GM19099 (cell line): ENCODE results near the gene GPR37.

Experiments used
- POLR2A ChIP-seq: IDR thresholded peaks from 3 replicates; pipeline ENCODE4 v1.6.1; 2011; ENCODE audit warnings: low read depth; ENCODE audit not compliant: insufficient read length; ENCODE audit errors: extremely low read depth

Gene GPR37

GRCh38 chr7:124722292-124722691 lies 43.3 kb downstream of the GPR37 start:
- TF ChIP-seq POLR2A: no peak

DNA sequence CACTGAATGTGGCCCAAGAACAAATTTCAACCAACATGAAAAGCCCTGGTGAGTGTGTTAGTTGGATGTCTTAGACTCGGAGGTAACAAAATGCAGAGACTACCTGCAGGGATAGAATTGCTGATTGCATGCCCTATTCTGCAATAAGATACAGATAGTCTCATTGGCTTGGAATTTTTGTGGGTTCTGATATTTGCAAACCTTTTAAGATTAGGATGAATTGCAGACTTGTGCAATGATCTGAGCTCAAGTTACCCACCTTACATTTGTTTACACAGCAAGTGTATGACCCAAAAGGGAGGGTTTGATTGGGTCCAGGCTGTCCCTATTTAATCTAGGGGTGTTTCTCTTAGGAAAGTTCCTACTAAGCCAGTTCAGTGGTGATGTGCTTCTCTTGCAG lies 45.4 kb downstream of the GPR37 start:
- TF ChIP-seq POLR2A: no peak

DNA sequence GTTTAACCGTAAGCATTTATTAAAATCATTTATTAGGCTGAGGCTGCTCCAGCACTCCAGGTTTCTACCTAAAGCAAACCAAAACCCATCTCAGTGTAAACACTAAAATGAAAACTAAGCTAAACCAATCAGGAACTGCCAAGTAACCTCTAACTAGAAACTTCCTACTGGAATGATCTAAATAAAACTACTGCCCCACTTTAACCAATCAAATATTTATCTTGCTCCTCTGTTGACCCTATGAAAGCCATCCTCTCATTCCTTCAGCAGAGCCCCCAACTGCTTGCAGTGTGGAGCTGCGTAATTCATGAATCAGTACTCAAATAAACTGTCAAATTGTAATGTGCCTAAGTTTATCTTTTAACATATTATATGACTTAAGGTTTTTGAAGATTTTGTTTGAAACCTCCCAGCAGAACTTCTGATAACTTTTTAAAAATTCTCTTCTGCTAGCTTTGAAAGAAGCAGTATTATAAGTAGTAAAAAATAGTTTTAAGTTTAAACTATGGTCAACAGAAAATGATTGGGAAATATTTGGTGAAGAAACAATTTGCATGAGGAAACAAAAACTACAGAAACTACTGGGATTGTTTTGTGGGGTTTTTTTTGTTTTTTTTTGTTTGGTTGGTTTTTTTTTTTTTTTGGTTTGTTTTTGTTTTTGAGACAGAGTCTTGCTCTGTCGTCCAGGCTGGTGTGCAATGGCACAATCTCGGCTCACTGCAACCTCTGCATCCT lies 47.4 kb downstream of the GPR37 start:
- no peak for TF ChIP-seq POLR2A

- TF ChIP-seq POLR2A: no peak
Measured at GRCh38 chr7:124716894-124717293, 48.7 kb downstream of the GPR37 start.

GRCh38 chr7:124713086-124713485 lies 52.5 kb downstream of the GPR37 start:
- no peak for TF ChIP-seq POLR2A

DNA sequence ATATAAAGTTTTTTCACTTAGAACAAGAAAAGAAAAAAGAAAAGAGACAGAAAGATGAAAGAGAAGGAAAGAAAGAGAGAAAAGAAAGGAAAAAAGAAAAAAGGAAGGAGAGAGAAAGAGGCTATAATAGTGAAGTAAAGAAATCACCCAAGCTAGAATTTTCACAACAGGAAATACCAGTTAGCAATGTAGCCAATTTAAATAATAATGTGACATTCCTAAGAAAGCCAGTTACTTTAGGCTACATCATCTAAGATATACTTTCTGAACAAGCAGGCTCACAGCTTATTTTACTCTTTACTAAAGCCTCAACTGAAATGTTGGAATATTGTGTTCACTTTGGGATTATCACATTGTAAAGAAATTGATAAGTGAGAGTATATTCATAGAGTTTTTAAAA lies 53.6 kb downstream of the GPR37 start:
- no peak for TF ChIP-seq POLR2A

DNA sequence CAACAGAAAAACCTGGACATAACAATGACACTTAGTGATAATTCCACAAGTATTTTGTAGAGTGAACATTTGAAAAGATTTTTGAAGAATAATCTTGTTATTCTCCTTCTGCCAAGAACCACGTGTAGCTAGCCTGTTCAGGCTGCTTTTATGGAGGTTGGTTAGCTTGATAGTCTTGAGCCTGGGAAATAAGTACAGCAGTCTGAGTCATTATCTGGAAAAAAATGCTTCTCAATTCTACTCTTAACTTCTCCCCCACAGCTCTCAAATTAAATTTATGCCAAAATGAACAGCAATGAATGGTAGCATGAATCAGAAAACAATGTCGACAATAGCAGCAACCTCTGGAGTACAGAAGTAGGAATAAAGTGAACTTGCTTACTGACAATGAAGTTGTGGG lies 63.2 kb downstream of the GPR37 start:
- no peak for TF ChIP-seq POLR2A

DNA sequence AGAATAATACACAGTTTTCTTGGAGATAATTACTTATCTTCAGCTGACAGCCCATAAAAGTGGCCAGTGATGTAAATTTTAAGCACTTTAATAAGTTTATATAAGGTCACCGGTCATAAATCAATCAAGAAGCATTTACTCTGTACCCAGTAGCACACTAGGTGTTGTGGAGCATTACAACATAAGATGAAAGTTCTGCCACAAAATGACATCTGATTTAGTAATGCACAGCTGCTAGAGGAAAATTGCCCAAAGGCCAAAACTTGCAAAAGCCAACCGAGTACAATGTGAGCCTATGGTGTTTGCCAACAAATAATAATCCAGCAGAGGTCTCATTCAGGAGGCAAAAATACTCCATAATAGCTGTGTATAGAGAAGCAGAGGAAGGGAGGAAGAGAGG lies 63.6 kb downstream of the GPR37 start:
- no peak for TF ChIP-seq POLR2A

GRCh38 chr7:124700655-124701054 lies 64.9 kb downstream of the GPR37 start:
- no peak for TF ChIP-seq POLR2A

GRCh38 chr7:124698964-124699363 lies 66.6 kb downstream of the GPR37 start:
- no peak for TF ChIP-seq POLR2A

DNA sequence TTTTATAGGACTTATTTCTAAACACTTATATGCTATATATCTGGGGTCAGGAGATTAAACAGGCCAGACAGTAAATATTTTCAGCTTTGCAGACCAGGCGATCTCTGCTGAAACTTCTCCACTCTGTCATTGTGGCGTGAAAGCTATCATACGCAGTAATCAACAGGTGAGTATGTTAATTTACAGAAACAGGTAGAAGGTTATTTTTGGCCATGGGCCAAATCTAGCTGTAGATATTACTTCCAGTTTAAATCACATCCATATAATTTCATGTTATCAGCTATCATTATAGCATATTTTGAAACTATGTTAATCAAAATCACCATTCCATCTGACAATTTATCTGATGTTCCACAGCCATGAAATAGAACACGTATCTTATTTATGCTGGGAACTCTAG lies 67.8 kb downstream of the GPR37 start:
- TF ChIP-seq POLR2A: no peak
